ENCODE results near the gene SSTR5. TPM values are rescaled to one million over a fixed set of nuclear protein-coding genes. Genes with fewer than 3 reads are reported as not detected.

The SSTR5 gene
- total RNA-seq, 6 donors from 2014 or later = not detected

DNA sequence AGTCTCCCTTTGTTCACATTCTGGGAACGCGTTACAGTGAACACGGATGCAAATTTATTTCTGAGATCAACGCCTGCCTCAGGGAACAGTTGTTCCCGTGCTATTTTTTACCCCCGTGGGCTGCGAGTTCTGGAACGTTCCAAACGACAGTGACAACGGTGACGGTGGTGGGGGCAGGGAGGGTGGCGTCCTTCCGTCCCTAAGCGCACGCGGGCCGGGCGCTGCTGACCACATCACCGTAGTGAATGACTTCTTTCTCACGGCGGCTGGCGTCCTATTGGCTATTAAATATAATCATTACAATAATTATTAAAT is 45.1 kb upstream of the SSTR5 start:
- ATAC-seq (ENCODE audit: low FRiP score in 2 of 2) (no peak), DNase-seq (peak in 1 of 2 donors; percentile 48)
- no peaks in the 10 kb centered on the region for H3K36me3 ChIP-seq
- H3K9me3 ChIP-seq = no peaks in the 10 kb centered on the region
- H3K4me3 ChIP-seq = no peak overlapping the region
- H3K27ac ChIP-seq = no peak overlapping the region
- 87 to 89% methylated on average over 20 to 22 of the region's 22 CpGs for WGBS, 2 donors
- peaks cover 0 to 7% (median 0%) of the 10 kb centered on the region in 4 donors for H3K27me3 ChIP-seq
- TF ChIP-seq POLR2AphosphoS5 (IDR thresholded peaks at IDR 0.05) = no peak
- TF ChIP-seq, protein P1, sequence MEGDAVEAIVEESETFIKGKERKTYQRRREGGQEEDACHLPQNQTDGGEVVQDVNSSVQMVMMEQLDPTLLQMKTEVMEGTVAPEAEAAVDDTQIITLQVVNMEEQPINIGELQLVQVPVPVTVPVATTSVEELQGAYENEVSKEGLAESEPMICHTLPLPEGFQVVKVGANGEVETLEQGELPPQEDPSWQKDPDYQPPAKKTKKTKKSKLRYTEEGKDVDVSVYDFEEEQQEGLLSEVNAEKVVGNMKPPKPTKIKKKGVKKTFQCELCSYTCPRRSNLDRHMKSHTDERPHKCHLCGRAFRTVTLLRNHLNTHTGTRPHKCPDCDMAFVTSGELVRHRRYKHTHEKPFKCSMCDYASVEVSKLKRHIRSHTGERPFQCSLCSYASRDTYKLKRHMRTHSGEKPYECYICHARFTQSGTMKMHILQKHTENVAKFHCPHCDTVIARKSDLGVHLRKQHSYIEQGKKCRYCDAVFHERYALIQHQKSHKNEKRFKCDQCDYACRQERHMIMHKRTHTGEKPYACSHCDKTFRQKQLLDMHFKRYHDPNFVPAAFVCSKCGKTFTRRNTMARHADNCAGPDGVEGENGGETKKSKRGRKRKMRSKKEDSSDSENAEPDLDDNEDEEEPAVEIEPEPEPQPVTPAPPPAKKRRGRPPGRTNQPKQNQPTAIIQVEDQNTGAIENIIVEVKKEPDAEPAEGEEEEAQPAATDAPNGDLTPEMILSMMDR (IDR thresholded peaks at IDR 0.05) = no peak
- no peak for TF ChIP-seq EP300 (IDR thresholded peaks at IDR 0.05)
- H3K4me1 ChIP-seq = no peaks in the 10 kb centered on the region

DNA sequence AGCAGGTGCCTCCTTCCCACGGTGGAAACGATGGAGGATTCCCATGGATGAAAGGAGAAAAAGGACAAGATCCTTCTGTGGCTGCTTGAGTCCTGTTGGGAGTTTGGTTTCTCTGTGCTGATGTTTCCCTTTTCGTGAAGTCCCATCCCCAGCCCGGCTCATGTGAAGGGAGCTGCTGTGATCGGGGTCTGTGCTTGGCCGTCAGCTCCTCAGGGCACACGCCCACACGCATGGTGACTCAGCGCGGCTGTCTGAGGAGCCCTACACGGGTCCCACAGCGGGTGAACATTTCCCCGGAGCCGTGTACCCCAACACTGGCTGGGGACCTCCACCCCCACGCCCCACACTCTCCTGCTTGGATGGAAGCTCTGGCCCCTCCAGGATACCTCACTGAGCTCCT is 44.5 kb upstream of the SSTR5 start:
- H3K4me1 ChIP-seq = no peaks in the 10 kb centered on the region
- ATAC-seq (ENCODE audit: low FRiP score in 2 of 2) (no peak), DNase-seq (peak in 1 of 2 donors; percentile 52)
- H3K36me3 ChIP-seq = no peaks in the 10 kb centered on the region
- no peak overlapping the region for H3K27ac ChIP-seq
- WGBS, 2 donors = 73% methylated on average over 11 of the region's 15 CpGs; no CpG with 5 or more reads in 1 of the 2 donors
- TF ChIP-seq, protein P1 (IDR thresholded peaks at IDR 0.05) = no peak
- no peak overlapping the region for H3K4me3 ChIP-seq
- H3K9me3 ChIP-seq = no peaks in the 10 kb centered on the region
- H3K27me3 ChIP-seq = peaks cover 0 to 7% (median 0%) of the 10 kb centered on the region in 4 donors

DNA sequence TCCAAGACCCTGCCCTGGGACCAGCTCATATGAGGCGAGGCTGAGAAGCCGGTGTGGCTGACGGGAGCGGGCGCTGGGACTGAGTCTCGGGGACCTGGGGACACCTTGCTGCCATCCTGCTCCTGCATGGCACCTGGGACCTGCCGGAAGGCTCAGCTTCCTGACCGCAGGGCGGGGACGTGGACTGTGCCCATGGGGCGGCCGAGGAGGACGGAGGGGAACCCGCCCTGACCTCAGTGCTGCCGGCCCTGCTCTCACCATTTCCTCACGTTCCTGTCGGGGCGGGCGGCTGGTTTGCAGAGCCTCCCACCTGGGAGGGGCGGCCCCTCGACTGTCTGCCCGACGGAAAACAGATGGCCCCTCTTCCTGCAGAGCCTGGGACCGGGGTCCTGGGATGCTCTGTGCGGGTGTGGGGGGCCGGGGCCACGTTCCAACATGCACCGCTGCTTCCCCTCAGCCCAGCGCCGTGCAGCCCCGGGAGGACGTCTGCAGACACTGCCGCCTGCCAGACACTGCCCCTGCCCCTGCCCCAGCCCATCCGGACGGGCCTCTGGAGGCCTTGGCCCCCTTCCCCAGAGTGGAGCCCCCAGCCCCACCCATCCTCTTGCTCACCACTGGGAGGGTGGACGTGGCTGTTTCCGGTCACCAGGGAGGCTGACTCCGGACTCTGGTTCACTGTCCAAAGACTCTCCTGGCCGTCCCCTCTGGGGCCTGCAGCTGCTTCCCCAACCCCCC is 43.9 kb upstream of the SSTR5 start:
- H3K27me3 ChIP-seq = peaks cover 0 to 7% (median 0%) of the 10 kb centered on the region in 4 donors
- TF ChIP-seq, protein P1 (IDR thresholded peaks at IDR 0.05) = no peak
- TF ChIP-seq POLR2A (IDR thresholded peaks at IDR 0.05) (no peak), EP300 (IDR thresholded peaks at IDR 0.05) (no peak), POLR2AphosphoS5 (IDR thresholded peaks at IDR 0.05) (no peak)
- ATAC-seq (ENCODE audit: low FRiP score in 2 of 2) (no peak), DNase-seq (peak in 1 of 2 donors; percentile 79)
- no peaks in the 10 kb centered on the region for H3K9me3 ChIP-seq
- no peak overlapping the region for H3K27ac ChIP-seq
- no peaks in the 10 kb centered on the region for H3K36me3 ChIP-seq
- no peak overlapping the region for H3K4me3 ChIP-seq
- 0 to 23% methylated on average over 3 to 19 of the region's 39 CpGs for WGBS, 2 donors
- no peaks in the 10 kb centered on the region for H3K4me1 ChIP-seq

DNA sequence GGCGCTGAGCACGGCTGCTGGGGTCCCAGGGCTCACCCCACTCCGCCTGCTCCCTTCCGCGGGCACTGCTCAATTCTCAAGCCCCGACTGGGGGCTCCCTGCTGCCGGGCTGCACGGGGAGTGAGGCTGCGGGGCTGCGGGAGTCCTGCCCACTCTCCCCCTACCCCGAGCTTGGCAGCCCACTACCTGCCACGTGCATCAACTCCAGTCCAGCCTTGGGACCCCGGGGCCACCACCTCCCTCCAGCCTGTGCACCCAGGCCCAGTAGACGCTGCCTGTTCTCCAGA is 43.3 kb upstream of the SSTR5 start:
- no peak for ATAC-seq (ENCODE audit: low FRiP score in 2 of 2)
- DNase-seq = peak in 1 of 2 donors; percentile 77
- peaks cover 0 to 7% (median 0%) of the 10 kb centered on the region in 4 donors for H3K27me3 ChIP-seq

More for the DNA sequence above, 43.3 kb upstream of the SSTR5 start:
- Histone ChIP-seq H3K4me1 (no peaks in the 10 kb centered on the region), H3K4me3 (no peak overlapping the region), H3K27ac (no peak overlapping the region), H3K36me3 (no peaks in the 10 kb centered on the region), H3K9me3 (no peaks in the 10 kb centered on the region)
- 43 to 80% methylated on average over 1 to 3 of the region's 14 CpGs for WGBS, 2 donors
- no peak for TF ChIP-seq EP300 (IDR thresholded peaks at IDR 0.05)
- TF ChIP-seq, protein P1 (IDR thresholded peaks at IDR 0.05) = no peak
- no peak for TF ChIP-seq POLR2AphosphoS5 (IDR thresholded peaks at IDR 0.05)
- no peak for TF ChIP-seq POLR2A (IDR thresholded peaks at IDR 0.05)

Data from upper lobe of left lung (tissue), 6 donors.